ENCODE data around the gene ATG5.

DNA sequence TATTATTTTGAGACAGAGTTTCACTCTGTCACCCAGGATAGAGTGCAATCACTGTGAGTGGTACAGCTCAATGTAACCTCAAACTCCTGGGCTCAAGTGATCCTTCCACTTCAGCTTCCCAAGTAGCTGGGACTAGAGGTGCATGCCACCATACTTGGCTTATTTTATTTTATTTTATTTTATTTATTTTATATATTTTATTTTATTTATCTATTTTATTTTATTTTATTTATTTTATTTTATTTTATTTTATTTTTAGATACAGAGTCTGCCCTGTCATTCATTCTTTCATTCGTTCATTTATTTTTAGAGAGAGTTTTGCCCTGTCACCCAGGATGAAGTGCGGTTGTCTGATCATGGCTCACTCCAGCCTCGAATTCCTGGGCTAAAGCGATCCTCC, 35.5 kb downstream of the ATG5 start:
- TF ChIP-seq POLR2A (IDR thresholded peaks at IDR 0.05; ENCODE audit: low read depth, low read length) (no peak), POLR2AphosphoS5 (IDR thresholded peaks at IDR 0.05; ENCODE audit: low read depth, low read length) (no peak)

All from GM12892 (cell line).